ENCODE data around the gene USP24. TPM values are rescaled to one million over a fixed set of nuclear protein-coding genes. Genes with fewer than 3 reads are reported as not detected.
"Not testable (repeated sequence)": the region's sequence is repeated elsewhere in the genome, so short reads cannot be mapped to it uniquely, and the experiment has no call there.

USP24 gene
- total RNA-seq, 2 experiments from 2014 or later: 45.5 to 49.6 TPM

GRCh38 chr1:55231745-55232144, 16.6 kb upstream of the USP24 start:
- ChIA-PET POLR2A (no interaction called here), CTCF (no interaction called here)

- ChIA-PET CTCF (no interaction called here), POLR2A (no interaction called here)
Measured at GRCh38 chr1:55230659-55231058, 15.5 kb upstream of the USP24 start.

GRCh38 chr1:55229726-55230125, 14.6 kb upstream of the USP24 start:
- CTCF ChIA-PET, POLR2A ChIA-PET: not testable (repeated sequence)

- CTCF ChIA-PET: no interaction called here
Measured at GRCh38 chr1:55225228-55225627, 10.1 kb upstream of the USP24 start.

GRCh38 chr1:55224729-55225128, 9.6 kb upstream of the USP24 start:
- CTCF ChIA-PET: no interaction called here
- POLR2A ChIA-PET: no interaction called here

More at GRCh38 chr1:55225228-55225627, 10.1 kb upstream of the USP24 start:
- POLR2A ChIA-PET: no interaction called here

- POLR2A ChIA-PET: no interaction called here
- CTCF ChIA-PET: no interaction called here
Measured at GRCh38 chr1:55222152-55222551, 7.0 kb upstream of the USP24 start.

GRCh38 chr1:55217226-55217986, 2.2 kb upstream of the USP24 start:
- ChIA-PET POLR2A (no interaction called here), CTCF (no interaction called here)

GRCh38 chr1:55216096-55216495, 932 bp upstream of the USP24 start:
- POLR2A ChIA-PET: no interaction called here

GRCh38 chr1:55214934-55215193, 300 bp downstream of the USP24 start:
- POLR2A ChIA-PET: no interaction called here
- CTCF ChIA-PET: interaction anchor here (1.0 kb wide), 1 partner anchor 31 kb away, joined by 3 read pairs; no protein-coding TSS in a partner anchor

More at GRCh38 chr1:55216096-55216495, 932 bp upstream of the USP24 start:
- CTCF ChIA-PET: interaction anchor here (1.3 kb wide), 1 partner anchor 73 kb away, joined by 3 read pairs; no protein-coding TSS in a partner anchor

- CTCF ChIA-PET: interaction anchor here (1.0 kb wide), 1 partner anchor 31 kb away, joined by 3 read pairs; no protein-coding TSS in a partner anchor
- POLR2A ChIA-PET: interaction anchor here (0.7 kb wide), 1 partner anchor 123 kb away, joined by 5 read pairs; no protein-coding TSS in a partner anchor
Measured at GRCh38 chr1:55214212-55214933, 791 bp downstream of the USP24 start.

- ChIA-PET CTCF (interaction anchor here (0.7 to 0.8 kb wide), 2 partner anchors 21 to 70 kb away, joined by 3 read pairs; no protein-coding TSS in a partner anchor), POLR2A (interaction anchor here (0.7 kb wide), 1 partner anchor 124 kb away, joined by 5 read pairs; no protein-coding TSS in a partner anchor)
Measured at GRCh38 chr1:55213885-55214211, 1.3 kb downstream of the USP24 start.

- CTCF ChIA-PET: interaction anchor here (0.7 to 1.3 kb wide), 3 partner anchors 20 to 70 kb away, joined by 3 to 5 read pairs (median 3); no protein-coding TSS in a partner anchor
- POLR2A ChIA-PET: interaction anchor here (0.7 kb wide), 1 partner anchor 124 kb away, joined by 5 read pairs; no protein-coding TSS in a partner anchor
Measured at GRCh38 chr1:55213151-55213884, 1.8 kb downstream of the USP24 start.

- CTCF ChIA-PET: interaction anchor here (1.3 kb wide), 1 partner anchor 65 kb away, joined by 5 read pairs; no protein-coding TSS in a partner anchor
- POLR2A ChIA-PET: no interaction called here
Measured at GRCh38 chr1:55212349-55213150, 2.6 kb downstream of the USP24 start.

GRCh38 chr1:55211863-55212262, 3.3 kb downstream of the USP24 start:
- CTCF ChIA-PET: no interaction called here
- POLR2A ChIA-PET: interaction anchor here (0.6 kb wide), 1 partner anchor 37 kb away, joined by 4 read pairs; no protein-coding TSS in a partner anchor

- ChIA-PET POLR2A (interaction anchor here (0.6 kb wide), 1 partner anchor 36 kb away, joined by 4 read pairs; no protein-coding TSS in a partner anchor), CTCF (no interaction called here)
Measured at GRCh38 chr1:55210990-55211801, 4.0 kb downstream of the USP24 start.

- POLR2A ChIA-PET: no interaction called here
- CTCF ChIA-PET: interaction anchor here (1.1 kb wide), 1 partner anchor 10 kb away, joined by 3 read pairs; no protein-coding TSS in a partner anchor
Measured at GRCh38 chr1:55209247-55209646, 5.9 kb downstream of the USP24 start.

GRCh38 chr1:55206210-55206609, 9.0 kb downstream of the USP24 start:
- POLR2A ChIA-PET: no interaction called here
- CTCF ChIA-PET: no interaction called here

- CTCF ChIA-PET: no interaction called here
- POLR2A ChIA-PET: interaction anchor here (0.8 kb wide), 1 partner anchor 28 kb away, joined by 3 read pairs; no protein-coding TSS in a partner anchor
Measured at GRCh38 chr1:55204997-55205396, 10.2 kb downstream of the USP24 start.
